ENCODE results near the gene GNAQ.
A peak's percentile ranks its signal among the peaks of the same experiment; 100 is the strongest.

The GNAQ gene

DNA sequence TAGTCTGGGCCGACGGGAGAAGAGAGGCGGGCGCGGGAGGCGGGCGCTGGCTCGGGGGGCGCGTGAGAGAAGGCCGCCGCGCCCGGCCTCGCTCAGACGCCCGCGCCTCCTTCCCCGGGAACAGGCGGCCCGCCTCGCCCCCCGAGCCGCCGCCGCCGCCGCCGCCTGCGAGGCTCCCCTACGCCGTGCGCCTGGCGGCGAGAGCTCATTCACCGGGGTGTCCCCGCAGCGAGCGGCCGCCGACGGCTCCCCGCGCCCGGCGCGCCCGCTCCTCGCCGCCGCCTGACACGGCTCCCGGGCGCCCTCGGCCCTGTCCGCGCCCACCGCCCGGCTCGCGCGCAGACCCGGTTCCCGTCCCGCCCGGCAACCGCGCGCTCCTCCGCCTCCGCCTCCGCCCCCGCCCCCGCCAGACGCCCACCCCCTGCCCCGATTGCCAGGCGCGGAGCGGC is at the start of gene GNAQ:
TSS of gene GNAQ (minus strand) at position 368 of the 449 bp plus-strand sequence. CDS start 576 bp downstream, outside the sequence.
- DNase-seq (ENCODE audit: low read depth), result no peak
- TF ChIP-seq, protein P1, sequence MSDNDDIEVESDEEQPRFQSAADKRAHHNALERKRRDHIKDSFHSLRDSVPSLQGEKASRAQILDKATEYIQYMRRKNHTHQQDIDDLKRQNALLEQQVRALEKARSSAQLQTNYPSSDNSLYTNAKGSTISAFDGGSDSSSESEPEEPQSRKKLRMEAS (IDR thresholded peaks at IDR 0.05; ENCODE audit: low read depth, low read length), result no peak
- TF ChIP-seq, protein P2, sequence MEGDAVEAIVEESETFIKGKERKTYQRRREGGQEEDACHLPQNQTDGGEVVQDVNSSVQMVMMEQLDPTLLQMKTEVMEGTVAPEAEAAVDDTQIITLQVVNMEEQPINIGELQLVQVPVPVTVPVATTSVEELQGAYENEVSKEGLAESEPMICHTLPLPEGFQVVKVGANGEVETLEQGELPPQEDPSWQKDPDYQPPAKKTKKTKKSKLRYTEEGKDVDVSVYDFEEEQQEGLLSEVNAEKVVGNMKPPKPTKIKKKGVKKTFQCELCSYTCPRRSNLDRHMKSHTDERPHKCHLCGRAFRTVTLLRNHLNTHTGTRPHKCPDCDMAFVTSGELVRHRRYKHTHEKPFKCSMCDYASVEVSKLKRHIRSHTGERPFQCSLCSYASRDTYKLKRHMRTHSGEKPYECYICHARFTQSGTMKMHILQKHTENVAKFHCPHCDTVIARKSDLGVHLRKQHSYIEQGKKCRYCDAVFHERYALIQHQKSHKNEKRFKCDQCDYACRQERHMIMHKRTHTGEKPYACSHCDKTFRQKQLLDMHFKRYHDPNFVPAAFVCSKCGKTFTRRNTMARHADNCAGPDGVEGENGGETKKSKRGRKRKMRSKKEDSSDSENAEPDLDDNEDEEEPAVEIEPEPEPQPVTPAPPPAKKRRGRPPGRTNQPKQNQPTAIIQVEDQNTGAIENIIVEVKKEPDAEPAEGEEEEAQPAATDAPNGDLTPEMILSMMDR (IDR thresholded peaks at IDR 0.05; ENCODE audit: low read depth, low read length), result no peak
- TF ChIP-seq POLR2A (IDR thresholded peaks at IDR 0.05; ENCODE audit: extremely low read depth, insufficient read length), result no peak
- TF ChIP-seq MYC (IDR thresholded peaks at IDR 0.05; ENCODE audit: low read depth, low read length), result no peak
- peak within 1 kb of the TSS; percentile 84 for H3K4me3 ChIP-seq (ENCODE audit: low read depth, low read length)

DNA sequence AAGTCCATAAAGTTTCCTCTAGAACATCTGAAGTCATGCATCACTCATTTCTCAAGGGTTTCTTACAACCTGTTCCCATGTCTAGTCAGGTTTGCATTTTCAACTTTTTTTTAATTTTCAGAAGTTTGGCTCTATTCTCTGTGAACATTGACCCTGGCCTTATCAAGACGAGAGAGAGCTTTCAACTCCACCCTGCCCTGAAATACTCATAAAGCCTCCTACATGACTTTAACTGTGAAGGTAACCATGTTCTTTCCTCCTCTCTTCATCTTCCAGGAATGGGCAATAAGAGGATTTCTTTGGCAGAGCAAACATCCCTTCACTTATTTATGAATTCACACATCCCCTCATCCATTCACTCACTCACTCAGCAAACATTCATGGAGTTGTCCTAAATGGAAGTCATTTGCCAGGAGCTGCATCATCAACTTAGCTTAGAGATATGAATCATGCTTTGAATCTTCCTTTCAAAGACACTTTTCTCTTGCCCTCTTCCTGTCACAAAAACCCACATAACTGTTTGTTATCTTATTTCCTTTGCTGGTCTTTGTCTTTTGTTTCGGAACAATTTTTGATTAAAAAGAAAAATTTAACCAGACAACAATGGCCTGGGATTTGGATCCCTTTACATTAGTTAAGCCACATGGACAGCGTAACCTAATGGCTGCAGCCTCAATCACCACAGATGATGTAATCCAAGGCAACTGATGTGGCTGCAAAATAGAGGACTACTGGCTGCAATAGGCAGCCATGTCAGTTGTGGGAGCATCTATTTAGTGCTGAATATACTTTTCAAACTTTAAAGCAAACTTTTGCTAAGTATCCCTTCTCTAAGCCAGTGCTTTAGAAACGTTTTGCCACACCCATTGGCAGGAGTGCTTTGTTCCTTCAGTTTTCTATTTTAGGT is 43.0 kb upstream of the GNAQ start:
- TF ChIP-seq MYC (IDR thresholded peaks at IDR 0.05; ENCODE audit: low read depth, low read length) (no peak), POLR2A (IDR thresholded peaks at IDR 0.05; ENCODE audit: extremely low read depth, insufficient read length) (no peak)
- TF ChIP-seq, protein P2 (IDR thresholded peaks at IDR 0.05; ENCODE audit: low read depth, low read length), result no peak
- TF ChIP-seq, protein P1 (IDR thresholded peaks at IDR 0.05; ENCODE audit: low read depth, low read length), result no peak
- H3K4me3 ChIP-seq (ENCODE audit: low read depth, low read length), result no peak overlapping the region
- peak; percentile 29 for DNase-seq (ENCODE audit: low read depth)

DNA sequence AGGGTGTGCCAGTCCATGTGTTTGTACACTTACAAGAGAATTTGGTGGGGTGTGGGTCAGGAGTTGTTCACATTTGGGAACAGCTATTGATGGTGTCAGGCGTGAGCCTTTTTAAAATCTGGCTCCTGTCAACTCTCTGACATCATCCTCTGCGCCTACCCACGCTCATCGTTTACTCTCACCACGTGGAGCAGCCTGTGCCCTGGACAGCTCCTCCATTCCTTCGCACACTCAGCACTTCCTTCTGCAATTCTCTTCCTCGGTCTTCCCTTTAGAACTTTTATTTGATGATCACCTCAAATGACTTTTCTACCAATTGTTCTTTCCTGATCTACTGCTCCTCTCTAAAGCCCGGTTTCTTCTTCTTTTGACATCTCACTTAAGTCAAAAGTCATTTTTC is 42.1 kb upstream of the GNAQ start:
- TF ChIP-seq MYC (IDR thresholded peaks at IDR 0.05; ENCODE audit: low read depth, low read length), result no peak
- TF ChIP-seq, protein P1 (IDR thresholded peaks at IDR 0.05; ENCODE audit: low read depth, low read length), result peak; percentile 20; the same call in 1 of the 2 replicates
- no peak for DNase-seq (ENCODE audit: low read depth)
- H3K4me3 ChIP-seq (ENCODE audit: low read depth, low read length), result no peak overlapping the region

DNA sequence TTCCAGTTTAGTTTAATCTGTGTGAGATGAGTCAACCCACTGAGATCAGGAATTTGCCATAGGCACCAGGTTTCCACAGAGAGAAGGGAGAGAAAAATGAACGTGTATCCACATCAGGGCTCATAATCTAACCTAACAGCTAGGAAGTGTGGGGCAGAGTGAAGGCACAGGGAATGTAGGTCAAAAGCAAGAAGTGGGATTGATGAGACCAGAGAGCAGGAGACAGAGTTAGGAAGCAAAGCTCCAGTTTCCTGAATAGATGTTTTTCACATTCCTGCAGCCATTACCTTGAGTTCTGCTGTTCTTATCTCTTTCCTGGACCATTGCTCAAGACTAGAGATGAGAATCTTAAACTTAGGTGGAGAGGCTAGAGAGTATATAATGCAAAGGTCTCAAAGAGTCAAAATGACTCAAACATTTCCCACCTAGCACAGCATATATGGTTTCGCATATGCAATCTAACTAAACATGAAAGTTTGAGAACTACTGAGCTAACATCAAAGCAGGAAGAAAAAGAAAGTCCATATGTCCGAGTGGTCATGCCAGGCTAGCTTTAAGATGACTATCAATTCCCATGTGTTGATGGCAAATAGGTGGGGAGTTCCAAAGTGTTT is 41.1 kb upstream of the GNAQ start:
- no peak overlapping the region for H3K4me3 ChIP-seq (ENCODE audit: low read depth, low read length)
- no peak for DNase-seq (ENCODE audit: low read depth)
- TF ChIP-seq, protein P1 (IDR thresholded peaks at IDR 0.05; ENCODE audit: low read depth, low read length), result no peak
- TF ChIP-seq POLR2A (IDR thresholded peaks at IDR 0.05; ENCODE audit: extremely low read depth, insufficient read length) (no peak), MYC (IDR thresholded peaks at IDR 0.05; ENCODE audit: low read depth, low read length) (no peak)
- TF ChIP-seq, protein P2 (IDR thresholded peaks at IDR 0.05; ENCODE audit: low read depth, low read length), result no peak

DNA sequence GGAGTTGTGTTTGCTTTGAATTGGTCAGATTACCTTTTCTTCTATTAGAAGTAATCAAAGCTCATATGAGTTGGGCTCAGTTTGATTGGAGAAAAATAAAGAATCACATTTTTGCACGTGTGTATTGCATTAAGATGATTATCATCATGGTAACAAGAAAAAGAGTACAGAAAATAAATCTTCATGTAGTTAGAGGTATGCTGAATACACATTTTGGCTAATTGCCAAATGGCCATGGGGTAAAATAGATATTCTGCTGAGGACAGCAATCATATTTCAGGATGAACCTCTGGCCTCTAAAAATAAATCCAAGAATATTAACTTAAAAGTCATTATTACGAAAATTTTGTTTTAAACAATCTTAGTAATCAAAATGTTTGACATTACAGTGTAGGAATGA is 38.9 kb upstream of the GNAQ start:
- no peak for DNase-seq (ENCODE audit: low read depth)
- H3K4me3 ChIP-seq (ENCODE audit: low read depth, low read length), result no peak overlapping the region
- TF ChIP-seq MYC (IDR thresholded peaks at IDR 0.05; ENCODE audit: low read depth, low read length) (no peak), POLR2A (IDR thresholded peaks at IDR 0.05; ENCODE audit: extremely low read depth, insufficient read length) (no peak)
- TF ChIP-seq, protein P2 (IDR thresholded peaks at IDR 0.05; ENCODE audit: low read depth, low read length), result no peak
- TF ChIP-seq, protein P1 (IDR thresholded peaks at IDR 0.05; ENCODE audit: low read depth, low read length), result no peak

DNA sequence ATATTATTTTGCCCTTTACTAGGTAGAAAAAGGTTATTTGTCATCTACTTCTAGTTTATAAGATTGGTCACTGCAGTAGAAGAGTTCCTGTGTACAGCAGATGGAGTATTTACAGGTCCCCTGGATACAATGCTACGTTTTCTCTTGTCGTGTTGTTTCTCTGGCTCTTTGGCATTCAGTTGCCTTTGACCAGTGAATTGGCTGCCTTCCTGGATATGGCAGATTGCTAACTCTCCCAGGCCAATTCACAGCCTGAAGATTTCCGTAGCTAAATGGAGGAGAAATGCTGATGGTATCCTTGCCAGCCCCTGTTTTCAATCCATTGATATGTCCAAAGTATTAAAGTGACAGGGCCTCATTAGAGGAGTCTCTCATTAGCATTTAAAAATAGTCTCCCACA is 32.5 kb upstream of the GNAQ start:
- H3K4me3 ChIP-seq (ENCODE audit: low read depth, low read length), result no peak overlapping the region
- TF ChIP-seq POLR2A (IDR thresholded peaks at IDR 0.05; ENCODE audit: extremely low read depth, insufficient read length), result no peak
- TF ChIP-seq, protein P1 (IDR thresholded peaks at IDR 0.05; ENCODE audit: low read depth, low read length), result no peak
- no peak for TF ChIP-seq MYC (IDR thresholded peaks at IDR 0.05; ENCODE audit: low read depth, low read length)
- no peak for DNase-seq (ENCODE audit: low read depth)
